ENCODE data around the gene MORN4.
A peak's percentile ranks its signal among the peaks of the same experiment; 100 is the strongest.
"Not testable (repeated sequence)": the region's sequence is repeated elsewhere in the genome, so short reads cannot be mapped to it uniquely, and the experiment has no call there.

The MORN4 gene

DNA sequence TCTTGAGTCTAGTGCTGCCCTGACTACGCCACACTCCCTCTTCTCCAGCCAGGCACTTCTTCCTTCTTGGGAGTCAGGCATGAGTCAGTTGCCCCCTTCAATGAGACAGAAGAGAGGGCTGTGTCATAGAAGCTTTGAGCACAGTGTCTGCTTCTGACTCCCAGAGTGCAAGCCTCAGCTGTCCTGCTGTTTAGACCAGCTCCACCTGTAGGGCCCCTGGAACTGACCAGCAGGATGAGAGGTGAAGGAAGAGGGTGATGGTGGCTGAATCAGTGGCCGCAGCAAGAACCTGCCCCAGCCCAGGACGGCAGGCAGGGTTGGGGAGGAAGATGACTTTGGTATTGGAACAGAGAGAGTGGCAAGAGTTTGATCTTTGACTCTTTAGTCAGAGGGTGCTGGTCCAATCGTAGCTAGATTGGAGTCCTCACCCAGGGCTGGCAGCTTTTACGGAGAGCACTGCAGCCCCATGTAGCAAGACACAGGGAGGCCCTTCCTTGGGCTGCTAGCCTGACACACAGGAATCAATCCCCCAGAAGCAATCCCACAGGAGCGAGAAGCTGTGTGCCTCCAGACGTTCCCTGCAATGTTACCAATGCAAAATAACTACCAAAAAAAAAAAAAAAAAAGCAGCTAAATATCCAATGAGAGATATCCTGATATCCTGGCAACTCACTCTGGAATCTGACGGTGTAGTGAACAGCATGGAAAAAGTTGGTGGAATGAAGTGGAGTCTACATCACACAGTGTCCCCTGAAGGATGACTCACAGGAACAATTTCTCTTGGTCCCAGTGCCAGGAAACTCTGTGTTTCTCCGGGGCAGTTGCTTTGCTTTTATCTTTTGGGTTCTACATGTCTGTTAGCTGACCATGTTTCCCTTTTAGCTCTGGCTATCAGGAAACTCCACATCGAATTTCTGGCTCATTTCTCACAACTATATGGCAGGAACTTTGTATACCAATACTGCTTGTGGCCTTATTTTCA lies 36.9 kb downstream of the MORN4 start:
- peak; percentile 45 for DNase-seq

DNA sequence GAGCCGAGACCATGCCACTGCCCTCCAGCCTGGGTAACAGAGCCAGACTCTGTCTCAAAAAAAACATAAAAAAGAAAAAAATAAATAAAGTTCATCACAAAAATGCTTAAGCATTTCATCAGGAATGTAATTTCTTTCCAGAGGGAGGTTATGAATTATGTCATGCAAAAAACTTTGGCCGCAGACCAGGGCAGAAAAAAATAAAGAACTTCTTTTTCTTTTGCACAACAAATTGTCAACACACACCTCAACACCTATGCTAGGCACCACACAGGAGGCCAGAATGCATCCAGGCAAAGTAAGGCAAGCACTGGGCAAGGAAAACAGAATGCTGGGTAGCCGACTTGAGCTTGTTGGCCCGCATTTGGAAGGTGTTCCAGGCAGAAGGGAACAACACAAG lies 39.9 kb downstream of the MORN4 start:
- DNase-seq = no peak

DNA sequence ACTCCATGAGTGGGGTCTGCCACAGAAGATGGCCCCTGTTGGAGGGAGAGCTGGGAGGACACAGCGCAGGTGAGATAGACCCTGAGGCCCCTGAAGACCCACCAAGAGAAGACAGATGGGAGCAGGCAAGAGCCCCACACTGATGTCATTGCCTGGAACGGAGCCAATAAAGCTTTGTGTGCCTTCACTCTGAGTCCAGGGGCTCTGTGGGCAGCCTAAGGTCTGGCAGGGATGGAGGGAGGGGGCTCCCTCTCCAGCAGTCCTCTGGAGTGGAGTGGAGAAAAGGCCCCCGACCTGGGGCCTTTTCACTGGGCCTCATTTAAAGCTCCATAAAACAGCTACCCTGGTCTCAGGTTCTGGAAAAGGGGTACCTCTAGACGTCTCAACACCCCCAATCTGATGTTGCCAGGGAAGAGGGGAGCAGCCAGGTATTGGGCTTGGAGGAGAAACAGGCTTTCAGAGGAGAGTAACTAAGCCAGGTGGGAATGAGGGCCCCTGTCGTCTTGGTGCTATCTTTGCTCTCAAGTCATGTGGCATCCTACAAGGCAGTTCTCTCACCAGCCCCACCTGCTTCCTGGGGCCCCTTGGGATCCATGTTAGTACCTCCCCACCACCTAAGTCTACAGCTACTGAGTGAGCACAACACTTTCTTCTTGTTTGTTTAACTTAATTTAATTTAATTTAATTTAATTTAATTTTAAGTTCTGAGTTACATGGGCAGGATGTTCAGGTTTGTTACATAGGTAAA lies 42.4 kb downstream of the MORN4 start:
- DNase-seq = no peak

DNA sequence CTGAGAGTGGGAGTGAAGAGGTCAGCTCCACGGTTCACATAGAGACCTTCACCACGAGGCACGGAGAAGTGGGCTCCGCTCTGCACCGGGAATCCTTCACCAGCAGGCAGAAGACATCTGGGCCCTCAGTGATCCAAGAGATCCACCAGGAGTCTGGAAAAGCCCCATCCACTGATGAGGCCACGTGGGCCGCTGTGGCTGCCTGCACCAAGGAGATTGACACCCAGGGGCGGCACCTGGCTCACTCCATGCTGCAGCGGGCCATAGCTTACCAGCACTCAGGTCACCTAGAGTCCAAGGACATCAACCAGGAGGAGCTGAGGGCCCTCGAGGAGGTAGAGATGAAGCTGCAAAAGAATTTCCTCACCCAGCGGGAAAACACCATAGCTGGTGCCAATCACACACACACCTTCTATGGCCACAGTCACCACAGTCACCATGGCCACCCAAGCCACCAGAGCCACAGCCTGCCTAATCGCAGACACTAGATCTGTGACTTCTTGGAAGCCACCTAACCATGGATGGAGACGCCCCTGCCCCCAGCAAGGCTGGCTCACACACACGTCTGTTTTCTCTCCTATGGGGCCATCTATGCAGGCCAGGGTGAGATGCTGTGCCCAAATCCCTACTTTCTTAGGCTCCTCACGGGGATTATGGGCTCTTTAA lies 43.1 kb downstream of the MORN4 start:
- DNase-seq = no peak

DNA sequence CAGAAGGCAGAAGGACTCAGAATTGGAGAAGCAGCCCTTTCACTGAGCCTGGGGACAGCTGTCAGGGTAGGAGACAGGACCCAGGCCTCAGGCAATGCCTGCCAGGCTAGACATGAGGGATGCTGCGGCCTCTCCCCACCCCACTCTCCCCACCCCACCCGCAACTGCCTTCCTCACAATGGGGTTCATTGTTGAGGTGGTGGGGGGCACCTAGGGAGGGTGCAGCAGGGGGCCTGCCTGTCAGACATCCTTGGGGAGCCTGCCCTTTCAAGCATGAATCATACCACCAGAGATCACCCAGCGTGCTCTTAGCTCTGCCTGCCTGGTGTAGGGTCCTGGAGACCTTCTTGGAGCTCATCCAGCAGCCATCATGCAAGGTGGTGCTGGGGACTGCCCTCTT lies 43.8 kb downstream of the MORN4 start, which contains the start of gene C10orf62:
C10orf62 (plus strand) TSS at position 243 of the 400 bp plus-strand sequence. CDS start 177 bp downstream, outside the sequence.
- no peak for DNase-seq

DNA sequence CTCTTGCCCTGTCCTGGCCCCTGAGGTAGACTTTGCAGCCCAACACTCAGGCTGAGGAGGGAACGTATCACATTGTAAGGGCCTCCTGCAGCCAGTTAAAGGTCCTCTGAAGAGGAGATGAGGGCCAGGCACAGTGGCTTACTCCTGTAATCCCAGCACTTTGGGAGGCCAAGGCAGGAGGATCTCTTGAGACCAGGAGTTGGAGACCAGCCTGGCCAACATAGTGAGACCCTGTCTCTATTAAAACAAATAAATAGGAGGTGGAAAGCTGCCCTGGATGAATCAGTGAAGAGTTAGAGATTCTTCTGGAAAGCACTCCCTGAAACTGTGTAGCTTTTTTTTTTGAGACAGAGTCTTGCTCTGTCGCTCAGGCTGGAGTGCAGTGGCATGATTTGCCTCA lies 46.1 kb downstream of the MORN4 start:
- no peak for DNase-seq

- no peak for DNase-seq
Observed at GRCh38 chr10:97585439-97585811, 47.9 kb downstream of the MORN4 start.

GRCh38 chr10:97584798-97585438 lies 48.4 kb downstream of the MORN4 start:
- DNase-seq = no peak

DNA sequence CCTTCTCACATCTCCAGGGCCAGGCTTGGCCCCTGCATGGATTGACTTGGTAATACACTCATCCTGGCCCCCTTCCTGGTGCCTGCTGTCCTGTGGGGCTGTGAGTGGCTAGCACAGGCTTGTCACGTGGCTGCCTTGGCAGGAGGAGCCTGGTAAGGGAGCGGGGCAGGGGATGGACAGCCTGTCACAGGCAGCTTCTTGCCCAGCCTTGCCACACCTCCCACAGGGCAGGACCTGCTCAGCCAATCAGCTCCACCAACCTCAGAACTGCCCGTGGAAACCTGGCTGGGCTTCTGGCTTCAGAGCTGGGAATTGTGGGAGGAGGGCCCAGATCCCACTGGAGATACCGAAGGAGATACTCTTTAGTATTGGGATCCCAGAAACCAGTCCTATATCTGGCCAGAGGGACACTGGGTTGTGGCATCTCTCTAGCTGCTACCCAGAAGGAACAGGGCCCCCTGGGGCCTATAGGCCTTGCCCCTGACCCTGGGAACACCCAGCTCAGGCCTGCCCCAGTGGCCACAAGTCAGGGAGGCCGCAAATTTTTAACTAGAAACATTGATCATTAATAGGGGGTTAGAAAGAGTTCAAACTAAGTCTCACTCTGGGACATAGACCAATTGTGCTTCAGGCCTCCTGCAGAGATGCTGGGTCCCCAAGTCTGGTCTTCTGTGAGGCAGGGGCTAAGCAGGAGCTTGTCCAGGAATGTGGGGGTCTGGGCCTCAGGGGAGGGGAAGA lies 49.1 kb downstream of the MORN4 start, which contains the start of gene HOGA1:
HOGA1 (plus strand) TSS at position 330 of the 738 bp plus-strand sequence; CDS start at position 645, 315 bp downstream.
- DNase-seq = peak; percentile 45

GRCh38 chr10:97583476-97583875 lies 49.8 kb downstream of the MORN4 start:
- DNase-seq = no peak

- no peak for DNase-seq
Observed at GRCh38 chr10:97582169-97582568, 51.1 kb downstream of the MORN4 start.

GRCh38 chr10:97580421-97581367 lies 52.6 kb downstream of the MORN4 start:
- DNase-seq = no peak

GRCh38 chr10:97578171-97578844 lies 55.0 kb downstream of the MORN4 start:
- no peak for DNase-seq

- DNase-seq = no peak
Observed at GRCh38 chr10:97577701-97578100, 55.6 kb downstream of the MORN4 start.

- DNase-seq = not testable (repeated sequence)
Observed at GRCh38 chr10:97576487-97576886, 56.8 kb downstream of the MORN4 start.

DNA sequence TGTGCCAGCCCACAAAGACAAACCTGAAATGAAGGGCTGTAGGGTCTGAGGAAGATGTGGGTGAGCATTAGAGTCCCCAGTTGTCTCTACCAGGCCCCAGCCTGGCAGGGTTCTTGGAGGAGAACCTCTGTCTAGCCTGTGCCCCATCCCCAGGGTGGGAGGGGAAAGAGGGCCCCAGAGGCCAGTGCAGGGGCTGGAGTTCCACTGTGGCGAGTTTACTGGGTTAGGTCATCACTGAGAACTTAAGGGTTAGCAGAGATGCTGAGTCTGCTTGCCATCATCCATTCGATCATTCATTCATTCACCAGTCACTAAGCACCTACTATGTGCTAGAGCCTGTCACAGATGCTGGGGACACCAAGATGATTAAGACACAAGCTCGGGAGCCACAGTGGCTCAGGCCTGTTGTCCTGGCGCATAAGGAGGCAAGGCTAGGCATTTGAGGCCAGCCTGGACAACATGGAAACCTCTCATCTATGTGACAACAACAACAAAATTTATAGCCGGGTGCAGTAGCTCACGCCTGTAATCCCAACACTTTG lies 58.1 kb downstream of the MORN4 start:
- no peak for DNase-seq

DNA sequence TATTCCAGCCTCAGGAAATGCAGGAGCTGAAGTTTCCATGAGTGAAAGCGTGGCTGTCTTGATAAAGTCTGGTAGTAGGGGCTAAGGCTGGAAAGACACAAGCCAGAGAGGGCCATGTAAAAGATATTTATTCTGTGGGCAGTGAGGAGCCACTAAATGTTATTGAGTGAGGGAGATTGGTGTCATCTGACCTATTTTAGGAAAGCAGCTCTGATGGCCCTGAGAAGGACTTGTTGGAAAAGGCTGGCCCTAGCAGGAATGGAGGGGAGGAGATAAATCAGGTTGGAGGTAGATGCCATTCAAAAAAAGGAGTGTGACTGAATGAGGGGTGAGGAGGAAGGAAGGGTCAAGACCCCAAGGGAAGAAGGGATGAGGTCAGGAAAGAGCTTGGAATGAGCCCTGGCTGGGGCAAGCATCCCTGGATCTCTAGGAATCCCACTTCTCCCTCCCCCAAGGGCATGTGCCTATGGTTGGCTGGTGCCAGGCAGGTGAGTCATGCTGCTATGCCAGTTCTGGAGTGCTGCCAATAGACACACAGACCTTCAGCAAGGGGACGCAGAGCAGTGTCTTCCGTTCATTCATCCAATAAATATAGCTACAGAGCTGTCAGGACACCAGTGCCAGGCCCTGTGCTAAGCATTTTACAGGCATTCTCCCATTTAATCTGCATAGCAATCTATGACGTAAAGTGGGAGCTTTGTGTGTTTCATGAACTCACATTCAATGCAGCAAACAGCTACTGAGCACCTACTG lies 58.8 kb downstream of the MORN4 start:
- peak; percentile 93 for DNase-seq

DNA sequence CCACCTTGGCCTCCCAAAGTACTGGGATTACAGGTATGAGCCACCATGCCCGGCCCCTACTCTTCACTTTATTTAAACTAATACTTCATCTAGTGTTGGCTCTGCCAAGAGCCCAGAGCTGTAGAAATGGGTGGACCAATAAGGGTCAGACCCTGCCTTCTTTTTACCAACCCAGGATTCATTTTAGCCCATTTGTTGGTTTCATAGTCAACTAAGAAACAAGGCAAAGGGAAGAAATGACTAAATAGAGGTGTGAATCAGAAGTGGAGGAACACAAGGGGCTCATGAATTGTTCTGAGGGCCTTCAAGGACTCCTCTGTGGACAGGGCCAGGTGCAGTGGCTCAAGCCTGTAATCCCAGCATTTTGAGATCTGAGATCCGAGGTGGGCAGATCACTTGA lies 59.6 kb downstream of the MORN4 start:
- no peak for DNase-seq

DNA sequence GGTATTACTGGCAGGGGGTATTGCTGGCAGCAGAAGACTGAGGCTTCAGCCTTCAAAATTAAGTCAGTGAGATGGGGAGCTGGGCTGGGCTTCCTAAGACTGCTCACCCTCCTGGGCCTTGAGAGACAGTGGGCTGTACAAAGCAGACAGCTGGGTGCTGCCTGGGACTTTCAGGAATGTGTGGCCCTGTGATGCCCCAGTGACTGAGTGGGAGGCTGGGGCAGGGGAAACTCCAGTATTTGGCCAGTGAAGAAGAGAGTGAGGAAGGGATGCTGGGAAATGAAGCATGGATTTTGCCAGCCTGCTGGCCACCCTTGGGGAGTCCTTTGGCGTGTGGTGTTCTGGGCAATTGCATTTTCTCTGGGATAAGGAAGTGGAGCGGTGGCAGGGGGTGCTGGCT lies 60.3 kb downstream of the MORN4 start:
- DNase-seq = no peak

Data from T1000 (cell line).